ELF-1 (cell line): Measurements from ENCODE around the gene LRPAP1.

Experiments used
- DNase-seq: peaks from one replicate; pipeline ENCODE4 v3.0.0-alpha.2; 2016; ENCODE audit warnings: low read depth, low spot score

LRPAP1 gene

DNA sequence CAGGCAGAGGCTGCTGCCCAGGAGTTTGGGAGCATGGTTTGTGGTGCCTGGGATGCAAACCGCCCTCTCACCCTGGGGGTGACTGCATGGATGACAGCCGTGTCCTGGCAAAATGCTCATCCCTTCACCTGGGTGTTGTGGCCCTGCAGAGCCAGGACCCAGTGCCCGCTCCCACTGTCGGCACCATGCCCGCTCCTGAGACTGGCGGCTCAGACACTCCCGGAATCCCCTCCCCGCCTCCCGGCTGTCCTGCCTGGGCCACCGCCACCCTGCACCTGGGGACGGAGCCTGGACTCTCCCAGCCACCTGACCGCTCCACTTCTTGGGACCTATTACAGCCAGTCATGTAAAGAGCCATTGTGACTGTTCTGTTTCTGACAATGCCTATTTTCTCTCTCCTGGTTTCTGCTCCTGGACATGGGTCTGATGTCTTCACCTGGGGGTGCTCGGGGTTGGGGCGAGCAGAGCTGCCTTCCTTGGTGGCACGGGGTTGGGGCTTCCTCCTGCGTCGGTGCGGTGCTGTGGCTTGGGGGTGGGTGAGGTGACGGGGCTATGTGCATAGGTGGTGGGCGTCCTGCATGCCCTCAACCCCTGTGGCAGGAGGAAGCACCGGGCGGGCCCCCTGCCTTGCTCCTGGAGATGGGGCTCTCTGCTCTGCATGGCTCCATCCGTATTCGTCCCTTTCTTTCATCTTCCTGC, 30.9 kb downstream of the LRPAP1 start:
- no peak for DNase-seq

- no peak for DNase-seq
Measured at GRCh38 chr4:3500634-3501101, 31.6 kb downstream of the LRPAP1 start.

DNA sequence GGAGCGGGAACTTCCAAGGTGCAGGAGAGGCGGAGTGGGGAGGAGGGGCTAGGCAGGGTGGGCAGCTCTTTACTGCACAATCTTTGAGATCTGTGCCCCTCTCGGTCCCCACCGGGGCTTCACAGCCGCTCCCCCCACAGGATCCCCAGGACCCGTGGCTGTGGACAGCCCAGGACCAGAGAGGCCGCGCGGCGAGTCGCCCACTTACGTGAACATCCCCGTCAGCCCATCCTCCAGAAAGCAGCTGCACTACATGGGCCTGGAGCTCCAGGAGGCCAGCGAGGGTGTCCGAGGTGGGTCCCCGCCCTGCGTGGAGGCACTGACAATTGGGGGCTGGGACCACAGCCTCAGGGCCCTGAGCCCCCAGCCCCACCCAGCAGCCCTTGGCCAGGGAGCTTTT, 32.1 kb downstream of the LRPAP1 start:
- DNase-seq = no peak

- no peak for DNase-seq
Measured at GRCh38 chr4:3499710-3500109, 32.5 kb downstream of the LRPAP1 start.

DNA sequence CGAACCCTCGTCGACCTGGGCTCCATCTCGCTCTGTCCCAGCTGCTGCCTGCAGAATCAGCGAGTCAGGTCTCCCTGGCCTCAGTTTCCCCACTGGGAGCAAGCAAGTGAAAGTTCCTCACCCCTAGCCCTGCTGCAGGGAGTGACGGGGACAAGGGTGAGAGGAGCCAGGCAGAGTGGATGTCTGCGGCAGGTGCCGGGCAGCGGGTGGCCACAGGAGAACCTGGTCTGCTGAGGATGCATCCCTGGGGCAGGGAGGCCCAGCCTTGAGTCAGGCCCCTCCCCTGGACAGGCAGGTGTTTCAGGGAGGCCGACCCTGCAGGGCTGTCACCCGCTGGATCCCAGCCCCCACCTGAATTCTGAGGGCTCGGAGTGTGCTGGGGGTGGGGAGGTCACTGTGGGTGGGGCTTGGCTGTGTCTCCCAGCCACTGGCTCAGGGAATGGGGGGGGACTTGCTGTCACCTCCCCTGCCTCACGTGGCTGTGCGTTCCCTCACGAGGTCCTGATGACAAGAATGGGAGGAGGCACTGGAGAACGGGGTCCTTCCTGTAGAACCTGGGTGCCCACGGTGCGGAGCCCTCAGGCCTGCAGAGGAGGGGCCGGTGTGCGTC, 33.2 kb downstream of the LRPAP1 start:
- no peak for DNase-seq

DNA sequence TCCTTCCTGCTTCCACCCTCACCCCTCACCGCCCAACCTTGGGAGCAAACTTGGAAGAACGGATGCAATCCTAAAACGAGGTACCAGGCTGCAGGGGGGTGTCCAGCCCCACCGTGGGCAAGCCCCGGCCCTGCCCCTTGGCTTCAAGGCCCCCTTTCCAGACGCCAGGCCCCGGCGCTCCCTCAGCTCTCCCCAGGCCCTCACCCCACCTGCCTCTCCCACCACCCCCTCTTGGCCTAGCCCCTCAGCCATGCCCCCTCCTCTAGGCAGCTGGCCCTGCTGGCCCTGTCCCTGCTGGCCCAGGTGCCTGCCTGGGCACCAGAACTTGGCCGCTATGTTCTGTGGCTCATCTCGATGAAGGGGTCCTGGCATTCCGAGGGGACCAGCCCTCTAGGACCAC, 33.8 kb downstream of the LRPAP1 start:
- no peak for DNase-seq

- no peak for DNase-seq
Measured at GRCh38 chr4:3497523-3498389, 34.5 kb downstream of the LRPAP1 start.

GRCh38 chr4:3497095-3497494, 35.1 kb downstream of the LRPAP1 start:
- DNase-seq = no peak

DNA sequence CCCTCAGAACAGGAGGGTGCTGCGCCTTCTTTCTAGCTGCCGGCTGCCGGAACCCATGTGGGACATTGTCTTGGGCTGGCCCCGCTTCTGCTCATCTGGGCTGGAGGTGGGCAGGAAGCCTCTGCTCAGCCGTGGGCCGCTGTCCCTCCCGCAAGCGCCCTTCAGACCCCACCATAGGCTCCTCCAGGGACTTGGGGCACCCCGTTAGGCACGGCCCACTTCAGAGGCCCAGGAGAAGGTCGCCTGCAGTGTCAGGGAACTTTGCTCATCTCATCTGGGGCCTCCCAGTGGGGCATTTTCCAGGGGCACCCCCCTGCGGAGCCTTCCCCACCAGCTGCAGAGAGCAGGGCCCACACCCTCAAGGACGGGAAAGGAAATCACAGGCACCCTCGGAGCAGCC, 36.2 kb downstream of the LRPAP1 start:
- no peak for DNase-seq

DNA sequence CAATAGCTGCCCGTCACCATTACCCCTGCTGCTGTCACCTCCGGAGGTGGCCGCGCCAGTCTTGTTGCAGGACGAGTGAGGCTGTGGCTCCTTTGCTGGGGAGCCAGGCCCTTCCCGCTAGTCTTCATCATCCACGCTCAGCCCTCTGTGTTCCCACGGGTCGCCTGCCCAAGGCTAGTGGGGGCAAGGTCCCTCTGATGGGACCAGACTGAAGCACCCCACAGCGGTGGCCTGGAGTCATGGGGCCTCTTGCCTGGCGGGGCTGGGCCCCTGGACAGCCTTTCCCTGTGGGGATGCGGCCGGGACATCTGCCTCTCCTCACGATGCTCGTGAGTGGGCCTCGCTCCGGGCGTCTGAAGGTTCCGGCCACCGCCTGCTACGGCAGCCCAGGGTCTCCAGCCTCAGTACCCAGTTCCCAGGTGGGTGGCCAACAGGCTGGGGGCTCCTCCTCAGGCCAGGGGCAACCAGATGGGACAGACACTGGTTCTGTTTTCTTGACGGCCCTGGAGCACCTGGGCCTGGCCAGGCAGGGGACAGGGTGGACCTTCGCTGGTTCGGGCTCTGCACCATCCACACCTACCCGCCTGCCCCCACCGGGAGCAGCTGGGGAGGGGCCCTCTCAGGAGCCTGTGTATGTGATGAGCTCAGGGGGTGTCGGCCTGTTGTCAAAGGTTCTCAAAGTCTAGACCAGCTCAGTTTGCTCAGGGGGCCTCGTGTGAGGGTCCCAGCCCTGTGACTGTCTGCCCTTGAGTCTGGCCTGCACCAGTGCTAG, 36.8 kb downstream of the LRPAP1 start:
- no peak for DNase-seq

DNA sequence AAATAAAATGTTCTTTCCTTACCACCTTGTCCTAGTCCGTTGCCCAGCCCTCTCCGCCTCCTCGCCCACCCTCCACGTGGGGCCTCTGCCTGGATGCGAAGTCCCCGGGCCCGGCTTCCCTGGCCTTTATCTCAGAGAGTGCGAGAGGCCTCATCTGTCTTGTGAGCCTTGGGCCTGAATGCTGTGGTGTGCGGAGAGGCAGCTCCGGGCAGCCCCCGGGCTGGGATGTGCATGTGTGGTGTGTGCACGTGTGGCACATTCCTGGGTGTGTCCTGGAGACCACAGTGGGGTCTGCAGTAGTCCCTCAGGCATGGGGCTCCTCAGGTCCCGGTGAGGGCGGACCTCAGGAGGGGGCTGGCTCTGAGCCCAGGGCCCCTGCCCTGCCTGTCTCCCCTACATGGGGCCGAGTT, 37.8 kb downstream of the LRPAP1 start:
- DNase-seq = peak; percentile 65

GRCh38 chr4:3493720-3494461, 38.3 kb downstream of the LRPAP1 start:
- DNase-seq = peak; percentile 60

DNA sequence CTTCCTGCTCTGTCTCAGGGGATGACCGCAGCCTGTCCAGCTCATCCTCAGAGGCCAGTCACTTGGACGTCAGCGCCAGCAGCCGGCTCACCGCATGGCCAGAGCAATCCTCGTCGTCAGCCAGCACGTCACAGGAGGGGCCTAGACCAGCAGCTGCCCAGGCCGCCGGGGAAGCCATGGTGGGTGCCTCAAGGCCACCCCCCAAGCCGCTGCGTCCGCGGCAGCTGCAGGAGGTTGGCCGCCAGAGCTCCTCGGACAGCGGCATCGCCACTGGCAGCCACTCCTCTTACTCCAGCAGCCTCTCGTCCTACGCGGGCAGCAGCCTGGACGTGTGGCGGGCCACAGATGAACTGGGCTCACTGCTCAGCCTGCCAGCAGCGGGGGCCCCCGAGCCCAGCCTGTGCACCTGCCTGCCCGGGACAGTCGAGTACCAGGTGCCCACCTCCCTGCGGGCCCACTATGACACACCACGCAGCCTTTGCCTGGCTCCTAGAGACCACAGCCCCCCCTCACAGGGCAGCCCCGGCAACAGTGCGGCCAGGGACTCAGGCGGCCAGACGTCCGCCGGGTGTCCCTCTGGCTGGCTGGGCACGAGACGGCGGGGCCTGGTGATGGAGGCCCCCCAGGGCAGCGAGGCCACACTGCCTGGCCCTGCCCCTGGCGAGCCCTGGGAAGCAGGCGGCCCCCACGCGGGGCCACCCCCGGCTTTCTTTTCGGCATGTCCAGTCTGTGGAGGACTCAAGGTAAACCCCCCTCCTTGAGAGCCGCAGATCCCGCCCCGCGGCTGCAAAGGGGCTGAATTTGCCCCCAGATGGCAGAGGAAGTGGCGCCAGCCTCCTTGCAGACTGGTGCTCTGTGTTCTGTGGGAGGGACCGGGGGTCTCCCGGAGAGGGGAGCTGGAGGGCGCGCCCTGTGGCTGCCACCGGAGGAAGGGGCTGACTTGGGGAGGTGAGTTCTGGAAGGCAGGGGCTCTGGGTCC, 39.2 kb downstream of the LRPAP1 start:
- DNase-seq = no peak

GRCh38 chr4:3491681-3492405, 40.4 kb downstream of the LRPAP1 start:
- DNase-seq = no peak

GRCh38 chr4:3489451-3489962, 42.7 kb downstream of the LRPAP1 start:
- peak; percentile 53 for DNase-seq

DNA sequence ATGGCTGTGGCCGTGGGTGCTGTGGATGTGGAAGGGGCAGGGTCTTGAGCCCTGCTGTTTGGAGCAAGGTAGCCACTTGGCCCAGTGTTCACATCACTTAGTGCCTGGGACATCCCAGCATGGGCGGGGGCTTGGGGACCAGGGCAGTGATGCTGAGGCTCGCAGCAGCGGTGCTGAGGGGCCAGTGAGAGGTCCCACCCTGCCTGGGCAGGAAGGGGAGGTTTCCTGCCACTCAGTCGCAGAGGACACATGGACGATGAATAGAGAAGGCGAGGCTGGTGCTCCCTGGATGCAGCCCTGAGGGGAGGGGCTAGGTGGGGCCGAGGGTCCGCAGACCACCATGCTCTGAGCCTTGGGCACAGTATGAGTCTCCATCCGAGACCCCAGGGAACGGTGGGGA, 43.4 kb downstream of the LRPAP1 start:
- DNase-seq = no peak

DNA sequence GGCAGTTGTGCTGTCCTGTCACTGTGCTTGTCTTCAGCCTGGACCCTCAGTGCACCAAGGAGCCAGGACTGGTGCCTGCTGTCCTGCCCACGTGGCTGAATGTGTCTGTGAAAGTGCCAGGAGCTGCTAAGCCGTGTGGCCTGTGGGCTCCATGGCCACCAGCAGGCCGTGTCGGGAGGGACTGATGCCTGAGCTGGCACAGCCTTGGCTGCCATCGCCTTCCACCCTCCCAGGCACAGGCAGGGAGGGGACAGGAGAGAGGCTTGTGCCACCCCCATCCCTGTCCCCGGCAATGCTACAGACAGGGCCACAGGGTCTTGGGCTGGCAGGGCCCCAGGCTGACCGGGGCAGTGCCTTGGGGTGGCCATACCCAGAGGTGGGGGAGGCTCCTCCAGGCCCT, 44.4 kb downstream of the LRPAP1 start:
- no peak for DNase-seq

DNA sequence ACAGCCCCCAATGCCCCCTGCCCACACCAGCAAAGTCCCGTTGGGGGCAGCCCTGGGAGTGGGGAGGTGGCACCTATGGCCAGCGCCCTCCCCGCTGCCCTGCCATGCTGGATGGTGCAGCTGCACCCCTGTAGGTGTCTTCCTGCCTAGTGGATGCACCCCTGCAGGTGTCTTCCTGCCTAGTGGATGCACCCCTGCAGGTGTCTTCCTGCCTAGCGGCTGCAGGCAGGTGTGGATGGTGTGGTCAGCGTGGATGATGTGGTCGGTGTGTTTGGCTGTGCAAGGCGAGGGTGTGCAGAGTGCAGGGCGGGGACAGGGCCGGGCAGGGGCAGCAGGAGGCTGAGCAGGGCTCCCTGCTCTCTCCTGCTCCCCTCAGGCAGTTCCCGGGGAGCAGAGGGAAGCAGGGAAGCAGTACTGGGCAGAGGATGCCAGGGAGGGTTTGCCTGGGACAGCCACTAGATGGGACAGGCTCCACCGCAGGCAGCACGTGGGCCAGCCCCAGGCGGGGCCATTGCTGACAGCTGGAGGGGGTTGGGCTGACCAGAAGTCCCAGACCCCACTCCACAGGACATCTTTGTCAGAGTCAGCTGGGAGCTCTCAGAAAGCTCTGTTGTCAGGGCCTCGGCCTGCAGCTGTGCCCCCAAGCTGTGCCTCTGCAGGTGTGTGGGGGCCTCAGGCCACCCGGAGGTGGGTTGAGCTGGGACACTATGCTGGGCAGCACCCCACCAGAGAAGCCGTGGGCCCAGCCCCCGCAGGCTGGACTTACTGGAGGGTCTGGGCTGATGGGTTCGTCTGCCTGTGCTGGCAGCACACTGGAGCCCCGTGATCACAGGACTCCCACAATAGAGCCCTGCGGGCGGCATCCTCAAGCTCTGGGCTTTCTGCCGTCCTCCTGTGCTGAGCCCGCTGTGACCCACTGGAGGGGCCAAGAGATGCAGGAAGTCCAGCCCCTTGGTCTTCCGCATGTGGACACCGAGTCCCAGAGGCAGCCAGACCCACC, 45.4 kb downstream of the LRPAP1 start:
- peak; percentile 61 for DNase-seq
